Mononuclear cell (primary cell): ENCODE measurements around the gene GRM7. TPM values are rescaled to one million over a fixed set of nuclear protein-coding genes. Genes with fewer than 3 reads are reported as not detected.

Source experiments
- H3K27me3 ChIP-seq: 2 replicates; pipeline ENCODE4 v1.6.0; 2011; ENCODE audit warnings: low read length, control low read depth; ENCODE audit not compliant: insufficient read depth
- H3K4me1 ChIP-seq: 2 replicates; pipeline ENCODE4 v1.5.1; 2011; ENCODE audit warnings: mild to moderate bottlenecking, low read length, control low read depth; ENCODE audit not compliant: insufficient read depth
- H3K4me3 ChIP-seq: 2 replicates; pipeline ENCODE4 v1.5.1; 2011; ENCODE audit warnings: mild to moderate bottlenecking, low read length, moderate library complexity
- H3K9me3 ChIP-seq: 2 replicates; pipeline ENCODE4 v1.5.1; 2011; ENCODE audit warnings: low read depth, mild to moderate bottlenecking, control low read depth, low read length
- total RNA-seq: library from RNA; depleted of rRNA; stranded (reverse); fragments of >200 nt; gene quantifications from one replicate; pipeline ENCODE4 v1.2.3, GENCODE V29; 2012

GRM7 gene
- total RNA-seq, 1 donor: not detected

DNA sequence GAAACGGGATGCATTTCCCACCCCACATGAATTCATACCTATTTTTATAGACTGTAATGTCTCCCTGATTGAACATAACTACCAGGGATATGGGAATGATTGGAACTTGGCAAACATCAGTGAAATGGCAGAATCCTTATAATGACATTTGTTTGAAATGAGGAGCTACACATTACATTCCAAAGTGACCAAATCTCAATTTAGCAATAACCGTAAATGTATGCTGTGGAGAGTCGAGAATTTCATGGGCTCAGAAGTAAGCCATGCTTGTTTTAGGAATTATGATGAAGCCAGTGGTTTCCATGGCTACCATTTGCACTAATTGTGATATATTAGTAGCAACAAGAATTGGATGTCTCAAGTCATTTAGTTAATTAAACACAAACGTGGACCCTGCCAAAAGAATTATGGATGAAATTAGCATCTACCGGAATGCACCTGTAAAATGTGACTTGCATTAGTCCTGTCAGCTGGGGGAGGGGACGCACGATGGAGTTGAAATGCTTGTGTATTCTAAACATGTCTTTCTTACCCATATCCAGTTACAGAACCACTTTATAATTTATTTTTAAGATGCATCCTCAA is 760.2 kb downstream of the GRM7 start:
- Histone ChIP-seq H3K4me3 (no peak overlapping the region), H3K9me3 (no peaks in the 10 kb centered on the region), H3K27me3 (no peaks in the 10 kb centered on the region), H3K4me1 (no peaks in the 10 kb centered on the region)

DNA sequence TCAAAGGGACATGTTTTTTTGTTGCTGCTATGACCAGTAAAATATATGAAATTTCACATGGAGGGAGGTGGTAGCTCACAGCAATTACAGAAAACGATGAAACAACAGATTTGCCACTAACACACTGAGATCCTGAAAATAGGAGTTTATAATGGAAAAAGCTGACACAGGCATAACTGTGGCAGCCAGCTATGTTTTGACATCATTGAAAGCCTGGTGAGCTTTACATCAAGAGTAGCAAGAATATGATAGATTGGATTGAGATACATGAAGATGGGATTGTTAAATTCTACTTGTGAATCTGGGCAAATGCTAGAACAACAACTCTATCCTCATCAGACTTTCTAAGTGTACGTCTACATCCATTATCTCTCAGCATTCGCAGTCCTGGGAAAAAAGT is 760.7 kb downstream of the GRM7 start:
- H3K9me3 ChIP-seq: no peaks in the 10 kb centered on the region
- no peaks in the 10 kb centered on the region for H3K27me3 ChIP-seq
- H3K4me3 ChIP-seq: no peak overlapping the region
- H3K4me1 ChIP-seq: no peaks in the 10 kb centered on the region

DNA sequence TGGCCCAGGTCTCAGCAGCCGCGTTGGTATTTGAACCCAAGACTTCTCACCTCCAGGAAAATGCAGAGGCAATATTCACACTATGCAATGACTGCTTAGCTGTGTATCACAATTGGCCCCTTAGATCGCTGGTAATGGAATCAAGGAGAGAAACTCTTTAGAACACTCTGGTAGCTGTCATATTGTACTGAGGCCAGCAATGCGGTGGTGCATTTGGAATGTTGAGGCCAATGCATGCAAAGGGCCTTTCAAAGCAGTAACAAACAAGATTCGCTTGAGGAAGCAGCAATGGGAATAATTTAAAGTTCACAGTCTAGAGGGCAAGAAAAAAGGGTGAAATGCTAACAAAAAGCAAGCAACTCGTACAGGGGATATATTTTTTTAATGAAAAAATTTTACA is 764.1 kb downstream of the GRM7 start:
- Histone ChIP-seq H3K4me3 (no peak overlapping the region), H3K4me1 (no peaks in the 10 kb centered on the region), H3K9me3 (no peaks in the 10 kb centered on the region), H3K27me3 (no peaks in the 10 kb centered on the region)

DNA sequence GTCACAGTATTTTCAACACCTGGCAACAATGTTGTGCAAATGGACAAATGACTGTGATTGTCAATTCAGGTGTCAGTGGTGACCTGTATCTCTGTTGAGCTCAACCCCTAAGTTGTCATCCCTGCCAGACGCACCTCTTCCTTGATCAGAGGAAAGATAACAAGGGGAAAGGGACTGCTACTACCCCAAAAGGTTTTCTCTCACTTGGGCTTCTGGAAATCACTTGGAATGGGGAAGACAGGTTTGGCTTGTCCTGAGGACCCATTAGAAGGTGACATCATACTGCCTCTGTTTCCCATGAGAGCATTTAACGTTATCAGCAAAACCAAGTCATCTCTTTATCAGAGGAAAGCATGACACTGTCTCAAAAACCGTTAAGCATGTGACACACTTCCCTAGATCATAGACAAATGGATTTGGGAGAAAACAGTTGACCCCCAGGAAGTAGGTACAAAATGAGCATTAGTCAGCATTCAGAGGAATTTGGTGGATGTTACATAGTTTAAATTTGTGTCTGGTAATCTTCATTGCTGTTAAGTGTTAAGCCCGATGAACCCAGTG is 769.5 kb downstream of the GRM7 start:
- no peaks in the 10 kb centered on the region for H3K4me1 ChIP-seq
- H3K4me3 ChIP-seq: no peak overlapping the region
- no peaks in the 10 kb centered on the region for H3K9me3 ChIP-seq
- no peaks in the 10 kb centered on the region for H3K27me3 ChIP-seq

DNA sequence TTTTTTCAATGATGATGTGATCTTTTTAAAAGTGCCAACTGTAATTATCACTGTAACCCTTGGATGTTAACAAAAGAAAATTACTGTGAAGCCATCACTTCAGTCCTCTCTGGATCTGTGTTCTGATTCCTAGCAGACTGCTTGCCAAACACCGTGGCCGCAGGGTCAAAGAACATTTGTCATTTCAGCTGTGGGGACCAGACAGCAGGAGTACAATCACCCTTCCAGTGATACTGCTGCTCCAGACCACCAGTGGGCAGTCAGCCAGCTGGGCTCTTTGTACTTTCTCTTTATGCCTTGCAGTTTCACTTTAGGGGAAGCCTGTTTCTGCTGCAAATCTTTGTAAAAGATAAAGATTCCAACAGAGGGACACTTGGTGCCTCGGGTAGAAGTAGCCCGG is 770.0 kb downstream of the GRM7 start:
- Histone ChIP-seq H3K4me3 (no peak overlapping the region), H3K9me3 (no peaks in the 10 kb centered on the region), H3K4me1 (no peaks in the 10 kb centered on the region), H3K27me3 (no peaks in the 10 kb centered on the region)

DNA sequence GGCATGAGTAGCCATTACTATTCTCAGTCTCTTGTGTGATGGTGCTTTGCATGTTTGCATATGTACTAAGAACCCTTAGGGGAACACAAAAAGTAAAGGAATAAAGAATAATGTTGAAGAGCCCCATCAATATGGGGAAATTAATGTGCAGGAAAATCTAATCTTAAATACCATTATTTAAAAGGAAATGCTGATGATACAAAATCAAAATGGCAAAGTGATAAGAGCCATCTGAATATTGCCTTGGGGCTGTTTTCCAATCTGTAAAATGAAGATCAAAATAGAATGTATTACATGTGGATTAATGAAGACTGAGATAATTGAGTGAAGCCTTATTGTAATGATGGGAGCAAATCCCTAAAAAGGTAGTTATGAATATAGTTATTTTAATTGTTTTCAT is 771.4 kb downstream of the GRM7 start:
- Histone ChIP-seq H3K4me3 (no peak overlapping the region), H3K27me3 (no peaks in the 10 kb centered on the region), H3K4me1 (no peaks in the 10 kb centered on the region), H3K9me3 (no peaks in the 10 kb centered on the region)

DNA sequence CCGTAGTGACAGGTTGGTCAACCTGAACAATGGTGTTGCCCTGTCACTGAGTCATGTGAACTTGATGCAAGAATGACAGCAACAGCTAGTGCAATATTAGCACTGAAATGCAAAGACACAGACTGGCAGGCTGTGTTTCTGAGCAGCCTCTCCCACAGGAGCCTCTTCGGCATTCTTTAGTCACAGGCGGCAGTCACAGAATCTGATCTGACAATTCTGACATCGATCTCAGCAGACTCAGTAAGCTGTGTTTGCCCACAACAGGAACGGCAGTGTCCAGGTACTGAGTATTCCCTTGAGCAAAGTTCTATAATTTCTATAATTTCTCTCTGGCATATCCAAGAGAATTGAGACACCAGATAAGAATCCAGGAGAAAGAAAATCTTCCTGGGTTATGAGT is 776.8 kb downstream of the GRM7 start:
- H3K9me3 ChIP-seq: no peaks in the 10 kb centered on the region
- no peaks in the 10 kb centered on the region for H3K27me3 ChIP-seq
- H3K4me3 ChIP-seq: no peak overlapping the region
- H3K4me1 ChIP-seq: no peaks in the 10 kb centered on the region

DNA sequence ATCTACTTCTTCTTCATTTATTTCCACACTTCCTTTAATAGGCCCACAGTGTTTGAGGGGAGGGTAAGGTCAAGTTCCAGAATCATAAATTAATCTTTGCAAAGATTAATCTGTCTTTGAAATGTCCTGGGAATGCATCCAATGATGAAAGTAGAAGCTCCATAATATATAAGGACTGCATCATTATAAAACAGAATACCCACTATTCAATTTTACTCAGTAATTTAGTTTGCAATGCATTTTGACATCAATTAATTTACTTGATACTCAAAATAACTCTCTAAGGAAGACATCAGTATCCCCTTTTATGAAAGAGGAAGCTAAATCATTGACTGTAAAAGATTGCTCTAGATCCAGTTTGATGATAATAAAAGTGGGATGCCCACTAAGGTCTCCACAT is 777.2 kb downstream of the GRM7 start:
- Histone ChIP-seq H3K4me1 (no peaks in the 10 kb centered on the region), H3K9me3 (no peaks in the 10 kb centered on the region), H3K27me3 (no peaks in the 10 kb centered on the region), H3K4me3 (no peak overlapping the region)

DNA sequence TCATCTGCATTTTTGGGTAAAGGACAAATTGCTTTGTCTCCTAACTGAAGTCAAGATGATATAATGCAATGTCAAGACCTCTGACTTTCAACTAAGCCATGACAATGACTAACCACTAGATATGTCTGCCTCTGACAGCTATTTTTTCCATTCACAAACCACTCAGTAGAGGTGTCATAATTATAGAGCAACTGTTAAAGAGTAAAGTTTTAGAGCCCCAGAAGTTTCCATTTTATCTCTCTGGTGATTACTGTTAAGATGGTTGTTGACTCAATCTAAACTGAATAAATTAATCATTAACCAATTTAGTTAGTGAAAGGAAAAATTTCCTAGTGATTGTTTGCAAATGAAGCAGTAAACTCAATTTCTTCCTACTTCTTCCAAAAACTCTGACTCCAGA is 779.9 kb downstream of the GRM7 start:
- Histone ChIP-seq H3K27me3 (no peaks in the 10 kb centered on the region), H3K4me3 (no peak overlapping the region), H3K9me3 (no peaks in the 10 kb centered on the region), H3K4me1 (no peaks in the 10 kb centered on the region)

DNA sequence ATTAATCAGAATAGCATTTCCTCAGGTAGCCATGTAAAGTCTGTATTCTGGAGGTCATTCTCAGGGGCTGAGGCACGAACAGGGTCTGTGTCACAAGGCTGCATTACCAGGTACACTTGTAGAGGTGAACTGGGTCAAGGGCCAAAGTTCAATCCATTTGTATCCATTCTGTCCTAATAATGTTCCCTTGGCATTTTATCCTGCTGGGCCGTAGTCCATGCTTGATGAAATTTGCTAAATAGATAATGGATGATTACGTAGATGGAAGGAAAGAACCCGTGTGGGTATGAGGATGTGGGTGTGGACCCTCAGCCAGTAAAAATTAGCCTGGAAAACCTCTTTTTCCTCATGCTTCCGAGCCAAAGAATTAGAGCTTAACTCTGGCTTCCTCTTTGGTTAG is 785.9 kb downstream of the GRM7 start:
- H3K27me3 ChIP-seq: no peaks in the 10 kb centered on the region
- no peak overlapping the region for H3K4me3 ChIP-seq
- no peaks in the 10 kb centered on the region for H3K9me3 ChIP-seq
- no peaks in the 10 kb centered on the region for H3K4me1 ChIP-seq

DNA sequence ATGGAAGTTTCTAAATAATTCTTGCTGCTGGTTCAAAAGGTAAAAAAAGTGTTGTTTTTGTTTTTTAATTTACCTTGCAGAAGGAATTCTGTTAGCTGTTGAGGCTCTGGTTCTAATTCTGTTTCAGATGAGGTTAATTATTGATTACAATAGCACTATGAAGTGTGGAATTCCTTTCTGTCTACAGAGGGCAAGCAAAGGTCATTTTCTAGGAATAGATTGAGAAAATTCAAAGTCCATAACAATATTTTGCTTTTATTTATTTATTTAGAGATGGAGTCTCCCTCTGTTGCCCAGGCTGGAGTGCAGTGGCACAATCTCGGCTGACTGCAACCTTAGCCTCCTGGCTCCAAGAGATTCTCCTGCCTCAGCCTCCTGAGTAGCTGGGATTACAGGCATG is 789.6 kb downstream of the GRM7 start:
- Histone ChIP-seq H3K4me3 (no peak overlapping the region), H3K27me3 (no peaks in the 10 kb centered on the region), H3K4me1 (no peaks in the 10 kb centered on the region), H3K9me3 (no peaks in the 10 kb centered on the region)

DNA sequence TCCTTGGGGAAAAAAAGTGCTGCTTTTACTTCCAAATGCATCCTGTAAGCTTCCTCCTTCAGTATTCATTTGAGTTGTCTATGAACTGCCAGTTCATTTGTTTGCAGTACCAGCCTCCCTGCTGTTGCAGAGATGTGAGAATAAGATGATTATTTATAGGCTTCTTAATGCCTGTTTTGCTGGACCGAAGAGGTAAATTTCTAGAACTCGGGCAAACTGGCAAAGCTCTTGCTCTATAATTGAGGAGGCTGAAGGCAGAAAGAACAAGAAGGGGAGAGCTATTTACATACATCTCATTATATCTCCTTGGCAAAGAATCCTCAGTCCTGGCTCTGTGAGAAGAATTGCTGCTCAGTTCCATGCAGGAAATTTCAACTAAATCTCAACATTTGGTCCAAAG is 790.4 kb downstream of the GRM7 start:
- H3K4me3 ChIP-seq: no peak overlapping the region
- no peaks in the 10 kb centered on the region for H3K9me3 ChIP-seq
- no peaks in the 10 kb centered on the region for H3K4me1 ChIP-seq
- H3K27me3 ChIP-seq: no peaks in the 10 kb centered on the region

DNA sequence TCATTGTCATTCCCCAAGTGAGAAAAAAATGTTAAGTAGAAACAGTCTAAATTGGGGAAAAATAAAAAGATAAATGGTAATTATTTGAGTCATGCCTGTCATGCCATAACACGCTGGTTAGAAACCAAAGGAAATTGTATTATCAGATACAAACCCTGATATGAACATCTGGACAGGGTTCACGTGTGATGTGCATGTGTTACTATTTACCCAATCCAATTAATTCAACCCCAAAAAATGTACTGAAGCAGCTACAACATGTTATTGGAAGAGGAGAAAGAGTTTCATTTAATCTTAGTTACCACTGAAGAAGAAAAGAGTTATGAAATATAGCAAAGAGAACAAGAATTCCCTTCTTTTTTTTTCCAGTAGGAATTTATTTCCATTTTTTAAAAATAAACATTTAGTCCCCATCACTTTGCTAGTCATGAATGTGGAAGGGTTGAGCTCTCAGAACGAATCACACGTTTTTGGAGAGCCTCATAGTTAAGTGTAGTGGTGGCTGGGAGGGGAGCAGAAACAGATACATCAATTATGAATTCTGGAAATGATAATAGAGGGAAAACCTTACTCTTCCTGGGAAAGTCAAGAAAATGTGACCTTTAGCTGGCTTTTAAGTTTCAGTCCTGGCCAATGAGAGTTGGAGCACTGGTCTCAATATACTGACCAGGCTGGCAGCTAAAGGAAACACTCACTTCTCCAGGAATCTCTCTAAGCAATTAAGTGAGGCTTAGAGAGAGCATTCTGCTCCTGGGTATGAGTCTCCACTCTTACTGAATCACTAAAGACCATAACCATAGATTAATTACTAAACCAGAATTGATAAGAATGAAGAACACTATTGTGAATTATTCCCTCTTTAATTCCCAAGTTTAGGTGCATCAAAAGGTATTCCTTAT is 796.5 kb downstream of the GRM7 start:
- Histone ChIP-seq H3K4me1 (no peaks in the 10 kb centered on the region), H3K9me3 (no peaks in the 10 kb centered on the region), H3K4me3 (no peak overlapping the region), H3K27me3 (no peaks in the 10 kb centered on the region)

DNA sequence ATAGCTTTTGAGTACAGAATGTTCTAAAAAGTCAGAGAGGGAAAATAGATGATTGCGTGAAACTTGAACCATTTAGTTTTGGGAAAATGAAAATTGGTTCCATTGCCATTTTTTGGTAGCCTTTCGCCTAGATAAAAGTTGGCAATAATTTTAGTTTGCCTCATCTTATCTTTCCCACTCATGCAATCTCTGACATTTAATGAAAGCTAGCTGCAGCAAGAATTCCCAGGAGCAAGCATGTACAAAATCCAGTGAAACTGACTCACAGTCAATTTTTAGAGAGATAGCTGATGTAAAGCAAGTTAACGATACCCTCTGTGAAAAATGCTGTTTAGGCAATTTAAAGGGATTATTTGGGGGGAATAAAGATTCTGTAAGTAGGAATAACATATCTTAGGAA is 797.4 kb downstream of the GRM7 start:
- Histone ChIP-seq H3K4me3 (no peak overlapping the region), H3K27me3 (no peaks in the 10 kb centered on the region), H3K4me1 (no peaks in the 10 kb centered on the region), H3K9me3 (no peaks in the 10 kb centered on the region)

DNA sequence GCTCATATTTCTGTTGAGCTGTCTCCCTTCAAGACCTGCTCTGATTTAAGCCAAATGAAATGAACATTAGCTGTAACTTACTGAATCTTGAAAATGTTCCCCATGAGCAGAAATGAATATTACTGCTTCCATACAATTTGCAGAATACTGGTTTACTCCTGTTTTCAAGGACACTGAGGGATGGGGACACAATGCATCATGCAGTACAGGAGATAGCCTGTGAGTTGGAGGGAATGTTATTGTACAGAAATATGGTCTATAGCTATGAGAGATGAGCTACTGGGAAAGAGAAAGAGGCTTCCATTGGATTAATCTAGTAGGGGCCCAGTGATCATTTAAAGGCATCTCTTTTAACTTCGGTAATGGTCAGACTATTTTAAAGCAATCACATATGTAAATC is 798.2 kb downstream of the GRM7 start:
- Histone ChIP-seq H3K4me3 (no peak overlapping the region), H3K27me3 (no peaks in the 10 kb centered on the region), H3K4me1 (no peaks in the 10 kb centered on the region), H3K9me3 (no peaks in the 10 kb centered on the region)

DNA sequence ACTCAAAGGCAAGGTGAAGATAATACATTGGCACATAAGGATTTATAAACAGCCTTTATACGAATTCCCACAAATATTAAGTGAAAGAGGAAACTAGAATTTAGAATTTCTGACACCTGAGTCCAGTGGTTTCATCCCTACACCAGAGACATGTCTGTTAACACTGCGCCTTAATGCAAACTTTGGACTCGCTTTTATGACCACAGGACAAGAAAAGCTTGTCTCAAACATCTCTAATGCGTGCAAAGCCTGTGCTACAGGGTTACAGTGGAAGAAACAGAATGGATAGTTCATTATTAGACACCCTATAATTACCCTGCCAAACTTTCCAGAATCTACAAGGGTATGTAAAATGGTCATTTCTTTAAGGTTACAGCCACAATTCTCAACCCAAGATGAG is 802.9 kb downstream of the GRM7 start:
- Histone ChIP-seq H3K27me3 (no peaks in the 10 kb centered on the region), H3K4me3 (no peak overlapping the region), H3K9me3 (no peaks in the 10 kb centered on the region), H3K4me1 (no peaks in the 10 kb centered on the region)
